ENCODE results near the gene RPS3. TPM values are rescaled to one million over a fixed set of nuclear protein-coding genes. Genes with fewer than 3 reads are reported as not detected.
A peak's percentile ranks its signal among the peaks of the same experiment; 100 is the strongest.

The RPS3 gene
- total and polyA plus RNA-seq, 9 of the 15 experiments (the other 6 are each of a cell fraction or from before 2014, with no cell fraction given): 2,700 to 5,771 (median 3,679) TPM

GRCh38 chr11:75406338-75406777 lies 7.0 kb downstream of the RPS3 start (continued):
- TF ChIP-seq ZNF766 (CRISPR knock-in tag; conservative IDR thresholded peaks at IDR 0.05): peak; percentile 94
- TF ChIP-seq NCOR1 (IDR thresholded peaks at IDR 0.05): peak; percentile 93
- peak; percentile 92 for TF ChIP-seq MTA2 (IDR thresholded peaks at IDR 0.05; ENCODE audit: low read depth)
- peak; percentile 39; the same call in 1 of the 2 replicates for TF ChIP-seq ELF1 (tag; IDR thresholded peaks at IDR 0.05)
- TF ChIP-seq STAT5A (IDR thresholded peaks at IDR 0.05; ENCODE audit: borderline replicate concordance, low read length): peak; percentile 95
- TF ChIP-seq POLR2A (conservative IDR thresholded peaks at IDR 0.05): peak; percentile 55
- peak; percentile 82 for TF ChIP-seq SMARCE1 (IDR thresholded peaks at IDR 0.05)
- TF ChIP-seq CBFA2T3 (IDR thresholded peaks at IDR 0.05): peak; percentile 98
- TF ChIP-seq NFE2 (IDR thresholded peaks at IDR 0.05; ENCODE audit: low read depth): peak; percentile 64
- 0 out of 2 replicates have a peak, but pooled peaks have one; percentile 43 for TF ChIP-seq CUX1 (CRISPR knock-in tag; IDR thresholded peaks at IDR 0.05)
- TF ChIP-seq ZNF79 (CRISPR knock-in tag; IDR thresholded peaks at IDR 0.05; ENCODE audit: low read depth): no peak
- TF ChIP-seq RCOR1 (IDR thresholded peaks at IDR 0.05; ENCODE audit: borderline replicate concordance in 1 of 2, low read depth in 2 of 2, low read length in 2 of 2): peak; percentile 89 to 99
- TF ChIP-seq MYNN (IDR thresholded peaks at IDR 0.05): peak; percentile 72
- no peak for TF ChIP-seq MYNN (CRISPR knock-in tag; IDR thresholded peaks at IDR 0.05)
- peak; percentile 59; the same call in 1 of the 2 replicates for TF ChIP-seq SMARCC2 (IDR thresholded peaks at IDR 0.05; ENCODE audit: low read depth)
- 0 out of 2 replicates have a peak, but pooled peaks have one; percentile 12 for TF ChIP-seq KHSRP (IDR thresholded peaks at IDR 0.05)
- TF ChIP-seq ZBTB17 (CRISPR knock-in tag; IDR thresholded peaks at IDR 0.05): 0 out of 2 replicates have a peak, but pooled peaks have one; percentile 19
- TF ChIP-seq ZNF197 (CRISPR knock-in tag; IDR thresholded peaks at IDR 0.05; ENCODE audit: low read depth): peak; percentile 70; the same call in 1 of the 2 replicates
- TF ChIP-seq WHSC1 (IDR thresholded peaks at IDR 0.05; ENCODE audit: low read length): no peak
- peak; percentile 94 for TF ChIP-seq DMBX1 (CRISPR knock-in tag; IDR thresholded peaks at IDR 0.05; ENCODE audit: borderline replicate concordance)
- 0 out of 2 replicates have a peak, but pooled peaks have one; percentile 30 for TF ChIP-seq NBN (IDR thresholded peaks at IDR 0.05; ENCODE audit: low read depth)
- TF ChIP-seq PKNOX1 (IDR thresholded peaks at IDR 0.05): peak; percentile 37; the same call in 1 of the 2 replicates
- peak; percentile 60; the same call in 1 of the 2 replicates for TF ChIP-seq MTA3 (IDR thresholded peaks at IDR 0.05; ENCODE audit: borderline replicate concordance)
- no peak for TF ChIP-seq PHB (CRISPR knock-in tag; IDR thresholded peaks at IDR 0.05)

Measured in K562 (cell line).